Lower leg skin (tissue), 3 donors: ENCODE measurements around the gene SPI1.

Experiments
- POLR2A ChIP-seq, 2 donors: fragments of 450-650 bp; IDR thresholded peaks; one replicate each; pipeline ENCODE4 v1.6.1; 2016 to 2017; ENCODE audit warnings: antibody characterized with exemption in 2 of 2, mild to moderate bottlenecking in 1 of 2, moderate library complexity in 1 of 2
- TF ChIP-seq, protein P1 (sequence below), 3 donors: fragments of 450-650 bp; IDR thresholded peaks; one replicate each; pipeline ENCODE4 v1.5.1; 2016; ENCODE audit warnings: antibody characterized with exemption in 3 of 3, mild to moderate bottlenecking in 3 of 3, moderate library complexity in 2 of 3

DNA sequence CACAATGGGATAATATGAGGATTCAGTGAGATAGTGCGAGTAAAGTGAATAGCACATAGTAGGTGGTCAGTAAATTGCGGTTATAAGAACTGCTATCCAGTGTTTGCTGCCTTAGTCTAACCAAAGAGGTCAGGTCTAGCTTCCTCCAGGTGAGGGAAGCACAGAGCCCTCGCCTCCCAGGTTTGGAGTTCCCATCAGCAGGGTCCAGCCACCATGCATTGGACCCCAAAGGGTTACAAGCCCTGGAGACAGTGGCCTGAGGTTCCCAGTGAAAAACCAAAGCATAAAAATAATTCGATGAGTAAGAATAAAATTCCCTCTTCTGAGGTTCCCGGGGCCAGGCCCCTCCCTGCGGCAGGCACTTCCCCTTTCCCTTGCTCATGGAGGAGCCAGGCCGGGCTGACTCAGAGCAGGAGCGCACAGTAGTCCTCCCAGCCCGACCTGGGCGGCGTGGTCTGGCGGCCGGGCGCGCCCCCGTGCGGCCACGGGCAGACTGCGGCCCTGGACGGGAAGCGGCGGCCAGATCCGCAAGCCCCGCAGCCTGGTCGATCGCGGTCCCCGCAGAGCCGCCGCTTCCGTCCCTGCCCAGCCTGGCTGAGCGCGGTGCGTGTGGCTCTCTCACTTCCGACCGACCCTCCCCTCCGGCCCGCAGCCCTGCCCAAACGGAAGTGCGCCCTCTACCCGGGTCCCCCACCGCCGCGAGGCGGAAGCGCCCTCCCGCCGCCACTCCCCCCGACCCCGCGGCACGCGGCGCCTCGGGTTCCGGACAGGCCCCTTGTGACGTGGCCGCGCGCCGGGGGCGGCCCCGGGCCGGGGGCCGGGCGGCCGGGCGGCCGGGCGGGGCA lies 29.6 kb upstream of the SPI1 start, which contains the start of gene SLC39A13:
- TF ChIP-seq POLR2A (IDR thresholded peaks at IDR 0.05), result peak in 1 of 2 donors; percentile 19
- TF ChIP-seq, protein P1, sequence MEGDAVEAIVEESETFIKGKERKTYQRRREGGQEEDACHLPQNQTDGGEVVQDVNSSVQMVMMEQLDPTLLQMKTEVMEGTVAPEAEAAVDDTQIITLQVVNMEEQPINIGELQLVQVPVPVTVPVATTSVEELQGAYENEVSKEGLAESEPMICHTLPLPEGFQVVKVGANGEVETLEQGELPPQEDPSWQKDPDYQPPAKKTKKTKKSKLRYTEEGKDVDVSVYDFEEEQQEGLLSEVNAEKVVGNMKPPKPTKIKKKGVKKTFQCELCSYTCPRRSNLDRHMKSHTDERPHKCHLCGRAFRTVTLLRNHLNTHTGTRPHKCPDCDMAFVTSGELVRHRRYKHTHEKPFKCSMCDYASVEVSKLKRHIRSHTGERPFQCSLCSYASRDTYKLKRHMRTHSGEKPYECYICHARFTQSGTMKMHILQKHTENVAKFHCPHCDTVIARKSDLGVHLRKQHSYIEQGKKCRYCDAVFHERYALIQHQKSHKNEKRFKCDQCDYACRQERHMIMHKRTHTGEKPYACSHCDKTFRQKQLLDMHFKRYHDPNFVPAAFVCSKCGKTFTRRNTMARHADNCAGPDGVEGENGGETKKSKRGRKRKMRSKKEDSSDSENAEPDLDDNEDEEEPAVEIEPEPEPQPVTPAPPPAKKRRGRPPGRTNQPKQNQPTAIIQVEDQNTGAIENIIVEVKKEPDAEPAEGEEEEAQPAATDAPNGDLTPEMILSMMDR (IDR thresholded peaks at IDR 0.05), result peak in 1 of 3 donors; percentile 83
